ENCODE data around the gene STK17A. TPM values are rescaled to one million over a fixed set of nuclear protein-coding genes. Genes with fewer than 3 reads are reported as not detected.

The STK17A gene
- total RNA-seq, 1 experiment from 2014 or later = 75.4 TPM

DNA sequence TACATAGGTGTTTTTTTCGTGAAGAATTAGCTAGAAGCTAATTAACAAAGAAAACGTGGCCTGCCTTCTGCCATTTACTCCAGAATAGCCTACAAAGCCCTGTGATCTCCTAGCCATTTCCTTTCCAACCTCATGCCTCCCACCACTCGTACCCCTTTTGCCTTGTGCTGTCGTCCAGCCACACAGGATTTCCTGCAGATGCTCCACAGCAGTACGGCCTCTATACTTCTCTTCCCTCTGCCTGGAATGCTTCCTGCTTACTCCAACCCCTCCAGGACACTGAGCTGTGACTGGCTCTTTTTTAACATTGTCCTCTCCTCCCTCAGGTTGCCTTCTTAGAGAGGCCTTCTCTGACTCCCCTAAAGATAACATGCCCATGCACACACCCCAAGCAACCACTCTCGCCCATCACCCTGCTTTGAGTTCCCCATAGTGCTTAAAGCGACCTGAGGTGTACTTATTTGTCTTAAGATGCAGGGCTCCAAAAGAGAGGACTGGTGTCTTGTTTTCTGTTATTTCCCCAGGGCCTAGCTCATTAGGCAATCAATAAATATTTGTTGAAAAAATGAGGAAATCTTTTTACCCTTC is 32.7 kb downstream of the STK17A start:
- CTCF ChIA-PET = no interaction called here
- H3K9me2 ChIP-seq (replicated peaks; ENCODE audit: low read length) = no peaks in the 10 kb centered on the region
- H2AFZ ChIP-seq (ENCODE audit: low read length) = no peak overlapping the region
- ATAC-seq (no peak), DNase-seq (no peak)
- TF ChIP-seq EZH2 (IDR thresholded peaks at IDR 0.05; ENCODE audit: low read length, unreplicated experiment) = no peak
- TF ChIP-seq CTCF (conservative IDR thresholded peaks at IDR 0.05; ENCODE audit: low read depth, low read length) = no peak
- intact Hi-C loops (cut with micrococcal nuclease) = no loop called here
- BruUV-seq (replicated peaks) = no TSS peak
- H3F3A ChIP-seq (ENCODE audit: low read length, unreplicated experiment) = no peaks in the 10 kb centered on the region
- H3K36me3 ChIP-seq (ENCODE audit: low read depth, low read length) = peaks cover 60% of the 10 kb centered on the region
- no peak overlapping the region for H3K4me2 ChIP-seq (ENCODE audit: low read length)
- H3K9ac ChIP-seq (ENCODE audit: low read length) = no peak overlapping the region
- peaks cover 89% of the 10 kb centered on the region for H3K79me2 ChIP-seq (ENCODE audit: low read length)
- POLR2A ChIA-PET (ENCODE audit: unreplicated experiment) = no interaction called here
- peaks cover 35% of the 10 kb centered on the region for H4K20me1 ChIP-seq (ENCODE audit: low read length)
- H3K4me3 ChIP-seq (ENCODE audit: low read length) = no peak overlapping the region
- no peak overlapping the region for H3K27ac ChIP-seq (ENCODE audit: low read length)
- H3K9me3 ChIP-seq (ENCODE audit: low read length) = no peaks in the 10 kb centered on the region
- H3K4me1 ChIP-seq (ENCODE audit: insufficient read depth, low read length) = peaks cover 31% of the 10 kb centered on the region
- no peaks in the 10 kb centered on the region for H3K27me3 ChIP-seq (ENCODE audit: low read length)

DNA sequence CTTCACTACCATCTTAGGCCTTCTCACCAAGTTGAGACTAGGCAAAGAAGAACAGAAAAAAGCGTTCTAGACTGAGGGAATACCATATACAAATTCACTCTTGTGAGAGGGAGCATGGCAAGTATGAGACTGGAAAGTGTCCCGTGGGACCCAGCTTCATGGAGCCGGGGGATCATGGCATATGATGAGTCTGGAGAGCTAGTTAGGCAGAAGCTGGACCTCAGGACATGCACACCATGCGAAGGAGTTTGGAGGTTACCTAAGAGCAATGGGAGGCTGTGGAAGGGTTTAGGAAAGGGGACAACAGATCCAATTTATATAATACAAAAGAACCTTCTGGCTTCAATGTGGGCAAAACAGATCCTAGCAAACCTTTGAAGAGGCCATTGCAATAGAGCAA is 34.1 kb downstream of the STK17A start:
- no peaks in the 10 kb centered on the region for H3K9me2 ChIP-seq (replicated peaks; ENCODE audit: low read length)
- H3K9ac ChIP-seq (ENCODE audit: low read length) = no peak overlapping the region
- peaks cover 58% of the 10 kb centered on the region for H3K36me3 ChIP-seq (ENCODE audit: low read depth, low read length)
- no peak for DNase-seq
- no peak for ATAC-seq
- ChIA-PET POLR2A (ENCODE audit: unreplicated experiment) (no interaction called here), CTCF (interaction anchor here (0.9 kb wide), 1 partner anchor 34 kb away, joined by 4 read pairs; the partner anchor contains the start of gene STK17A)
- no peak overlapping the region for H3K4me2 ChIP-seq (ENCODE audit: low read length)
- BruUV-seq (replicated peaks) = no TSS peak
- H4K20me1 ChIP-seq (ENCODE audit: low read length) = peaks cover 24% of the 10 kb centered on the region
- peaks cover 89% of the 10 kb centered on the region for H3K79me2 ChIP-seq (ENCODE audit: low read length)
- H3K4me1 ChIP-seq (ENCODE audit: insufficient read depth, low read length) = peaks cover 35% of the 10 kb centered on the region
- no peaks in the 10 kb centered on the region for H3K9me3 ChIP-seq (ENCODE audit: low read length)
- TF ChIP-seq EZH2 (IDR thresholded peaks at IDR 0.05; ENCODE audit: low read length, unreplicated experiment) = no peak
- TF ChIP-seq EZH2phosphoT487 (IDR thresholded peaks at IDR 0.05; ENCODE audit: borderline replicate concordance, low read length) = no peak
- no peak for TF ChIP-seq CTCF (conservative IDR thresholded peaks at IDR 0.05; ENCODE audit: low read depth, low read length)
- H3F3A ChIP-seq (ENCODE audit: low read length, unreplicated experiment) = no peaks in the 10 kb centered on the region
- H2AFZ ChIP-seq (ENCODE audit: low read length) = no peak overlapping the region
- H3K27ac ChIP-seq (ENCODE audit: low read length) = no peak overlapping the region
- intact Hi-C loops (cut with micrococcal nuclease) = no loop called here
- H3K27me3 ChIP-seq (ENCODE audit: low read length) = no peaks in the 10 kb centered on the region
- H3K4me3 ChIP-seq (ENCODE audit: low read length) = no peak overlapping the region

- Histone ChIP-seq H3K4me2 (ENCODE audit: low read length) (no peak overlapping the region), H3K27me3 (ENCODE audit: low read length) (no peaks in the 10 kb centered on the region), H3K4me3 (ENCODE audit: low read length) (no peak overlapping the region), H3K9me2 (replicated peaks; ENCODE audit: low read length) (no peaks in the 10 kb centered on the region), H3K27ac (ENCODE audit: low read length) (no peak overlapping the region), H3K9ac (ENCODE audit: low read length) (no peak overlapping the region), H2AFZ (ENCODE audit: low read length) (no peak overlapping the region), H3K36me3 (ENCODE audit: low read depth, low read length) (peaks cover 58% of the 10 kb centered on the region), H3K79me2 (ENCODE audit: low read length) (peaks cover 89% of the 10 kb centered on the region), H4K20me1 (ENCODE audit: low read length) (peaks cover 20% of the 10 kb centered on the region; the same call in 1 of the 2 replicates), H3K4me1 (ENCODE audit: insufficient read depth, low read length) (peaks cover 35% of the 10 kb centered on the region), H3F3A (ENCODE audit: low read length, unreplicated experiment) (no peaks in the 10 kb centered on the region), H3K9me3 (ENCODE audit: low read length) (no peaks in the 10 kb centered on the region)
- ChIA-PET CTCF (no interaction called here), POLR2A (ENCODE audit: unreplicated experiment) (interaction anchor here (0.6 kb wide), 2 partner anchors 36 to 686 kb away, joined by 3 to 4 read pairs; partner anchors contain the start of gene MRPL32)
- intact Hi-C loops (cut with micrococcal nuclease) = loop anchor here (2.0 kb wide), 1 partner anchor 31 kb away; no protein-coding TSS in a partner anchor
- DNase-seq = no peak
- ATAC-seq = no peak
- BruUV-seq (replicated peaks) = no TSS peak
- TF ChIP-seq EZH2 (IDR thresholded peaks at IDR 0.05; ENCODE audit: low read length, unreplicated experiment) (no peak), CTCF (conservative IDR thresholded peaks at IDR 0.05; ENCODE audit: low read depth, low read length) (no peak), EZH2phosphoT487 (IDR thresholded peaks at IDR 0.05; ENCODE audit: borderline replicate concordance, low read length) (no peak)
These were observed 35.2 kb downstream of the STK17A start for GRCh38 chr7:43618073-43618472.

Data from PC-3 (cell line).